Skeletal muscle satellite cell (primary cell): ENCODE data around the gene LRCH1.
A peak's percentile ranks its signal among the peaks of the same experiment; 100 is the strongest.

Source experiments
- H3K27me3 ChIP-seq: 2 replicates; pipeline ENCODE4 v1.7.0; 2013; ENCODE audit warnings: low read length; ENCODE audit not compliant: control insufficient read depth, insufficient read depth
- H3K36me3 ChIP-seq: 2 replicates; pipeline ENCODE4 v1.7.0; 2013; ENCODE audit warnings: mild to moderate bottlenecking, control low read depth, low read length; ENCODE audit not compliant: insufficient read depth
- H3K4me1 ChIP-seq: 2 replicates; pipeline ENCODE4 v1.7.0; 2013; ENCODE audit warnings: low read length; ENCODE audit not compliant: control insufficient read depth, insufficient read depth
- H3K4me2 ChIP-seq: 2 replicates; pipeline ENCODE4 v1.7.0; 2013; ENCODE audit warnings: mild to moderate bottlenecking, low read length
- H3K4me3 ChIP-seq: 2 replicates; pipeline ENCODE4 v1.7.0; 2013; ENCODE audit warnings: low read length
- H3K9ac ChIP-seq: 2 replicates; pipeline ENCODE4 v1.7.0; 2013; ENCODE audit warnings: mild to moderate bottlenecking, low read depth, low read length, moderate library complexity
- H3K9me3 ChIP-seq: replicated peaks from 2 replicates; pipeline ENCODE4 v1.7.0; 2013; ENCODE audit warnings: mild to moderate bottlenecking, control low read depth, low read length

LRCH1 gene

DNA sequence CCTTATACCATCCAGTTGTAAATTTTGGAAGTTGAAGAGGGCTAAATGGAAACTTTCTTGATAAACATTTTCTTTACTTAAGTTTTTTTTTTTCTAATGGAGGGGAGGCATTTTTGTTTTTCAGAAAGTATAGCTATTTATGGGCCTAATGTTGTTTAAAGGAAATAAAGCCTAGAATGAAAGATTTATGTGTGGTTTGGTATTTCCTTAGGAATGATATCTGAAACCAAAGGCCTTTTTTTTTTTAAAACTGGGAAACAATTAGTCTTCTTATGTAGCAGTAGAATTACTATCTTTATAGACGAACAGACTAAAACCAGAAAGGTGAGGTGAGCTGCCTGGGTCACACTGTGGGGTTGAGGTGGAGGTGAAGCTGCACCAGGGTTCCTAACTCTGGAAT lies 163.9 kb downstream of the LRCH1 start:
- H3K27me3 ChIP-seq: no peaks in the 10 kb centered on the region
- peak overlapping the region; percentile 39 for H3K9ac ChIP-seq
- no peak overlapping the region for H3K4me3 ChIP-seq
- peaks cover 3% of the 10 kb centered on the region for H3K36me3 ChIP-seq
- H3K4me2 ChIP-seq: peak overlapping the region; percentile 47
- H3K4me1 ChIP-seq: peaks cover 18% of the 10 kb centered on the region
- no peaks in the 10 kb centered on the region for H3K9me3 ChIP-seq

DNA sequence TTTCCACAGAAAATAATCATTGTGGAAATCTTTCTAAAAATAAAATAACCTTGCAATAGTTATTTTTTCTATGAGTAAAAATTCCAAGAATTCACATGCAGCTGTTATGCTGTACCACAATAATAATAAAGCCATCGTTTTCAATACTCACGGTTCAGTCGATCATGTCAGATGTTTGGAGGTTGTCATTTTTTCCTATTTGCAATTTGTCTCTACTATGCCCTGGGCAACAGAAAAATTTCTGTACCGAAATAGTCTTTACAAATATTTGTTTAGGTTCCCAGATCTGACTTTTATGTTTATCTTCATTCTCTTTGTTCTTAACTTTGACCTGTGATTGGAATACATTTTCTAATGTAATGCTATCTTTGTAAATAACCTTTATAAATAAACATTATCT lies 164.3 kb downstream of the LRCH1 start:
- no peaks in the 10 kb centered on the region for H3K9me3 ChIP-seq
- peak overlapping the region; percentile 39 for H3K9ac ChIP-seq
- H3K4me1 ChIP-seq: peaks cover 15% of the 10 kb centered on the region
- H3K27me3 ChIP-seq: no peaks in the 10 kb centered on the region
- H3K4me3 ChIP-seq: no peak overlapping the region
- peak overlapping the region; percentile 47 for H3K4me2 ChIP-seq
- peaks cover 3% of the 10 kb centered on the region for H3K36me3 ChIP-seq

DNA sequence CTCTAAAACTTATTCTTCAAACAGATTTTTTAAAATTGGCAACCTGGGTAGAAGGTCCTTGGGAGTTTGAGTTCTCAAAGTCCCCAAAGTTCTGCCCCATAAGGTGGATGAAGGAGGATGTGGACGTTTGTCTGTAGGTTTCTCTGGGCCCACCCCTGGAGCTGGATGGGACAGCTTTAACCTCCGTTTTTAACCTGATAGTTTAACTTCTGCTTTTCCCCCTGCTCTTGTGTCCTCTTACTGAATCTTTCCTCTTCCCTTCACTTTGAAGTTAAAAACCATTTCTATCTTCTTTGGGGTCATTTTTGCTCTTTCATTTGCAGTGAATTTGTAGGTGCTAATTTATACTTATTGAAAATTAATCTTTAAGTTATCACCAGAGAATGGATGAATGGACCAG lies 164.9 kb downstream of the LRCH1 start:
- no peaks in the 10 kb centered on the region for H3K27me3 ChIP-seq
- no peak overlapping the region for H3K4me2 ChIP-seq
- no peak overlapping the region for H3K9ac ChIP-seq
- peaks cover 3% of the 10 kb centered on the region for H3K36me3 ChIP-seq
- peaks cover 15% of the 10 kb centered on the region for H3K4me1 ChIP-seq
- no peaks in the 10 kb centered on the region for H3K9me3 ChIP-seq
- H3K4me3 ChIP-seq: no peak overlapping the region

DNA sequence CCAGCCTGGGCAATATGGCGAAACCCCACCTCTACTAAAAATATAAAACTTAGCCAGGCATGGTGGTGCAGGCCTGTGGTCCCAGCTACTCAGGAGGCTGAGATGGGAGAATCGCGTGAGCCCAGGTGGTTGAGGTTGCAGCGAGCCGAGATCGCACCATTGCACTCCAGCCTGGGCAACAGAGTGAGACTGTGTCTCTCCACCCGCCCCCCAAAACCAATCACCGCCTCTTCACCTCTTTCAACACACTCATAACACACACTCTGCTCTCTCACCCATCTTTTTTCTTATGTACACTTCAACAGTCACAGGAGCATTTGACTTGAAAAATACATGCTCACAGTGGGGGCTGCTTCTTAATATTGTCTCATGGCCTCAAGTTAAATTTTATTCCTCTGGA lies 167.2 kb downstream of the LRCH1 start:
- Histone ChIP-seq H3K4me1 (peaks cover 15% of the 10 kb centered on the region), H3K4me2 (no peak overlapping the region), H3K27me3 (no peaks in the 10 kb centered on the region), H3K4me3 (no peak overlapping the region), H3K36me3 (peaks cover 16% of the 10 kb centered on the region), H3K9me3 (no peaks in the 10 kb centered on the region), H3K9ac (no peak overlapping the region)

DNA sequence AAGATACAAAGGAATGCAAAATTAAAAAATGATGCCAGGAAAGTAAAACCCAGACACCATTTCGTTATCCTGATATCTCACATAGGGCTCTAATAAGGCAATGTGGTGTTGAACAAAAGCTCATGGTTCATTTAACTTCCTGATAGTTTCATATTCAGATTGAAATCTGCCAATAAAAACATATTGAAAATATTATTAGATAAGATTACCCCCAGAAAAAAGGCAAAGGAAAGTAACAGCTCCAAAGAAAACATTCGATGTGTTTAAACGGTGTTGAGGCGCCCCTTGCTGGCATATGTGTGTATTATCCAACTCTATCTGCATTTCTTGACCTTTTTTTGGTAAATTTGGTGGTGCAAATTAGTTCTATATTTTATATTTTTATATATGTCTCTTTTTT lies 168.1 kb downstream of the LRCH1 start:
- H3K9me3 ChIP-seq: no peaks in the 10 kb centered on the region
- H3K27me3 ChIP-seq: no peaks in the 10 kb centered on the region
- no peak overlapping the region for H3K4me2 ChIP-seq
- no peak overlapping the region for H3K9ac ChIP-seq
- H3K36me3 ChIP-seq: peaks cover 18% of the 10 kb centered on the region
- peaks cover 15% of the 10 kb centered on the region for H3K4me1 ChIP-seq
- H3K4me3 ChIP-seq: no peak overlapping the region

DNA sequence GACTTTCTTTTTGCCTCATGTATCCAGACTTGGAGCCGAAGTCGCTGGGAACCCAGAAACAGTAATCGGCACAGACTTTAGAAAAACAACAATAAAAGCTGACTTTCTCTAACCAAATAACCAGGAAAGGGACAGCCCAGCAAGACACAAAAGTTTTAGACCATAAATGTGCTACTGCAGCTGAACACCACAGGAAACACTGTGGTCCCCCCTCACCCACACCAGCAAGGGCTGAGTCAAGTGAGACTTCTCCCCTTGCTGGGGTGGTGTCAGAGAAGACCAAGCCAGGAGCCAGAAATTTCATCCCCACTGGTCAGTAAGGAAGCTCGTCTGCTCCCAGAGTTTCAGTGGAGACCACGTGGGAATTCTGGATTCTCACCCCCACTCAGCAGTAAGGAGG lies 173.4 kb downstream of the LRCH1 start:
- Histone ChIP-seq H3K4me2 (no peak overlapping the region), H3K36me3 (peaks cover 28% of the 10 kb centered on the region)

DNA sequence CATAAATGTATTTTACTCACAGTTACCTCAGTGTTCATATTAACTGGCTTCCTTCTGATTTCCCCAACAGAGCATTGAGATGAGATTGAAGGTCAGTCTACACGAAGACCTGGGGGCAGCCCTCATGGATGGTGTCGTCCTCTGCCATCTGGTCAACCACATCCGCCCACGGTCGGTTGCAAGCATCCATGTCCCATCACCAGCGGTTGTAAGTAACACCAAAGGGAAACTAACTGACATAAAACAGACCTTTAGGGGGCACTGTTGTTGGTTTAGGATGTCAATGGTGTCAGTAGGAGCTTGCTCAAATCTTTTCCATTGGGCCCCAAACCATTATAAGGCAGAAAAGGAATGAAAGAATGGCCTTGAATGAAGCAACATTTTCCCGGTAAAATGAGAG lies 175.8 kb downstream of the LRCH1 start:
- Histone ChIP-seq H3K9me3 (no peaks in the 10 kb centered on the region), H3K9ac (no peak overlapping the region), H3K4me2 (no peak overlapping the region), H3K36me3 (peaks cover 37% of the 10 kb centered on the region), H3K4me1 (no peaks in the 10 kb centered on the region), H3K27me3 (no peaks in the 10 kb centered on the region), H3K4me3 (no peak overlapping the region)

More for the DNA sequence above, 173.4 kb downstream of the LRCH1 start:
- Histone ChIP-seq H3K9me3 (no peaks in the 10 kb centered on the region), H3K4me1 (no peaks in the 10 kb centered on the region), H3K9ac (no peak overlapping the region), H3K4me3 (no peak overlapping the region), H3K27me3 (no peaks in the 10 kb centered on the region)

DNA sequence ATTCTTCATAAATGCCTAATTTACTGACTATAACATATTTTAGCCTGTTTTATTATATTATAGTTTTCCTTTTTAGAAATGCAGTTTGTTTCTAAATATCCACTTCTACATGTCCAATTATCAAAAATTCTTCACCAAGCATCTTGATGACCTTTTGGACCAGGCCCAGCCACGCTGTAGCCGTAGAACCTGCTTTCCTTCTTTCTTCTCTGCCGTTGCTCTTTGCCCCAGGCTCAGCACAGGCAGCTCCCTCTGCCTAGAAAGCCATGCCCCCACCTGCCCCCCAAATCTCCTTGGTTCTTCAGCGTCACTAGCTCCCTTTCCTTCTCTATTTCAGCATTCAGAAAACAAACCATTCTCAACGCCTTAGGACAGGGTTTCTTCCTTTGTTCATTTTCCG lies 178.6 kb downstream of the LRCH1 start:
- peaks cover 23% of the 10 kb centered on the region for H3K36me3 ChIP-seq

DNA sequence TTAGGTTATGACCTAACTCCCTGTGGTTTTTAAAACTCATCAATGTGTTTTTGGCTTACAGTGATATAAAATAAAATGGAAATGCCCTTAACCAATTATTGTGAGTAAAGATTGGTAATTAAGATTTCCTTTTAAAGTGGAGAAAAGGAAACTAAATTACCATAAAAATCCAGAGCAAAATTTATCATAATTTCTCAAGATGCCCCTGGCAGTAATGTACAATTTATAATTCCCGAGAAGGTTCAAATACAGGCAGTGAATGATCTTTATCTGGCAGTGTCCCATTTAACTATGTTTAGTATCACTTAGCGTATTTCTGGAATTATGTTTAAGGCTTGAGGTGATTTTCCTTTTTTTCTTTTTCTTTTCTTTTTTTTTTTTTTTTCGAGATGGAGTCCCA lies 182.5 kb downstream of the LRCH1 start:
- Histone ChIP-seq H3K9me3 (no peaks in the 10 kb centered on the region), H3K27me3 (no peaks in the 10 kb centered on the region), H3K4me1 (no peaks in the 10 kb centered on the region), H3K4me3 (no peak overlapping the region), H3K9ac (no peak overlapping the region), H3K4me2 (no peak overlapping the region), H3K36me3 (peaks cover 16% of the 10 kb centered on the region)

More for the DNA sequence above, 178.6 kb downstream of the LRCH1 start:
- Histone ChIP-seq H3K4me1 (no peaks in the 10 kb centered on the region), H3K4me3 (no peak overlapping the region), H3K4me2 (no peak overlapping the region), H3K27me3 (no peaks in the 10 kb centered on the region), H3K9ac (no peak overlapping the region), H3K9me3 (no peaks in the 10 kb centered on the region)

DNA sequence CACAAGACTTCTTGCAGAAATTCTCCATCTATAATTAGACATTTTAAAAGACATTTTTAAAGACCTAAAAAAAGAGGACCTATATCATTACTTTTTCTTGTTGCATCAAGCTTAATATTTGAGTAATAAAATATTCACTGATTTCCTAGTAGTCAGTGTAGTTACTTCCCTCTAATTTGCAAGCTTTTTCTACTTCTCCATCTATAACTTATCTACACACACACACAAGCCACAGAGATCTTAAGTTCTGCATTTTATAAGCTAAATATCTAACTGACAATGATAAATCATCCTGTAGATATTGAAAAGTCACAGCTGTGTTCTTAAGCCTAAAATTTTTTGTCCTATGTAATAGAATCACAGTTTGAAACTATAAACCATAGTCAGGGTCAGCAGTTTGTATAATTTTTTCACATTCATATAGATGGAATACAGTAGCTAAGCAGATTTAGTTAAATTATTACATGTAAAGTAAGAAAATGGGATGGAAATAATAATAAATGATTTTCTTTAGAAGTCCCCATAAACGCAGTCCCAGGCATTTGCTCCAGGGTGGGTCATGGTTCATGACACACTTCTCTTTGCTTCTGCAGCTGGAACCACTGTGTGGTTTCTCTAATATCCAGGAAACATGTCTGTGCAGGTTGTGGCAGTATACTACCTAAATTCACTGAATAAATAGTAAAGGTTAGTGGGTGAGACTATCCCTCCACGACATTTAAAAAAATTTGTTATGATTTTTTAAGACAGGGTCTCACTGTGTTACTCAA lies 183.8 kb downstream of the LRCH1 start:
- no peaks in the 10 kb centered on the region for H3K4me1 ChIP-seq
- no peak overlapping the region for H3K9ac ChIP-seq
- no peak overlapping the region for H3K4me2 ChIP-seq
- no peaks in the 10 kb centered on the region for H3K9me3 ChIP-seq
- no peaks in the 10 kb centered on the region for H3K27me3 ChIP-seq
- H3K36me3 ChIP-seq: peaks cover 17% of the 10 kb centered on the region
- no peak overlapping the region for H3K4me3 ChIP-seq

DNA sequence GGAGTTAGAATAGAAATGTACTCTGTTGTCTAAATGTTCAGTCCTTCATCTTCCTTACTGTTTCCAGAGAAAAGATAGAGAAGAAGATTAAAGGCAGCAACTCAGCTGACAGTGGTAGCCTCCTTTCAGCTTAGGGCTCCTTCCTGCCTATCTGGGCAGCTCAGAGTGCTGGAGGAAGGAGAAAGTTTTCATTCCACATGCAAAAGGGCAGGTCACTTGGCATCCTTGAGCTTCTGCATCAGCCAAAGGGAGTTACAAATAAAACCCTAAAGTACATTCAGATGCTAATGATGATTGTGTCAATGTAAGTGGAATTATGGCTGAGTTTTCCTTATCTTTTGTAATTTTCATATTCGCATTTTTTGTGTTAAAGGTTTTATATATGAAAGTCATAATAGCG lies 185.1 kb downstream of the LRCH1 start:
- H3K36me3 ChIP-seq: peaks cover 12% of the 10 kb centered on the region
- H3K9ac ChIP-seq: no peak overlapping the region
- H3K4me1 ChIP-seq: peaks cover 4% of the 10 kb centered on the region
- H3K27me3 ChIP-seq: no peaks in the 10 kb centered on the region
- H3K4me3 ChIP-seq: no peak overlapping the region
- no peaks in the 10 kb centered on the region for H3K9me3 ChIP-seq
- no peak overlapping the region for H3K4me2 ChIP-seq

DNA sequence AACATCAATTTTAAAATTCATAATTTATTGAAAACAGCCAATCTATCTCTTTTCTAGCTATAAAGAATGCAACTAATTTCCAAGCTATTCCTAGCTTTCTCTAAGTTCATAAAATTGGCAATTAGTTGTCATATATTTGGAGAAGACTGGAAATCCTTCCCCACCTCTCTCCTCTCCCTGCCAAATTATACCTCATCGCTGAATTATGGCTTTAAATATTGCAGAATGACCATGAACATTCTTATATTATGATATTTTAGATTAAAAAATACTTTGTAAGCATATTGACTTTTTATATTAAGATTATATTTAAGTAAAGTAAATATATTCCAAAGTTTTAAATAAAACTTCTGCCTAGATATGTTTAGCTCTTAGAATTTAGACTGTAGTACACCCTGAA lies 185.8 kb downstream of the LRCH1 start:
- Histone ChIP-seq H3K9ac (no peak overlapping the region), H3K27me3 (no peaks in the 10 kb centered on the region), H3K36me3 (peaks cover 12% of the 10 kb centered on the region), H3K4me3 (no peak overlapping the region), H3K9me3 (no peaks in the 10 kb centered on the region), H3K4me2 (no peak overlapping the region), H3K4me1 (peaks cover 10% of the 10 kb centered on the region)
